ENCODE results near the gene MAST4. TPM values are rescaled to one million over a fixed set of nuclear protein-coding genes. Genes with fewer than 3 reads are reported as not detected.
A peak's percentile ranks its signal among the peaks of the same experiment; 100 is the strongest.

The MAST4 gene
- total RNA-seq, 1 experiment from 2014 or later = 4.7 TPM

GRCh38 chr5:67073045-67073680 lies 477.0 kb downstream of the MAST4 start:
- no peak for DNase-seq (ENCODE audit: low spot score)

DNA sequence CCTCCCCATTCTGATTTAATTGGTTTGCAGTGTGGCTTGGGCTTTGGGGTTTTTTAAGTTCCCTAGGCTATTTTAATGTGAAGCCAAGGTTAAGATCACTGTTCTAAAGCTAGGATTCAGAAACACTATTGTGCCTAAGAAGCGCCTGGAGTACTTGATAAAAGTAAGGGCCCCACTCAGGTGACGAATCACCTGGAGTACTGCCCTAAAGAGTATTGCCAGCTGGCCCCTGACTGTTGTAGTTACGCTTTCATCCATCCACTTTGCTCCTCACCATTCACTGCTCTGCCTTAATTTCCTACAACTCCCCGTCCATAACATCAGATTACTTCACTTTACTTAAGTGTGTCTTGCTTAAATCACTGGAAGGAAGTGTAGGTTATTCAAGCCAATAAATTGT lies 481.1 kb downstream of the MAST4 start:
- no peak for DNase-seq (ENCODE audit: low spot score)

GRCh38 chr5:67081261-67081660 lies 485.1 kb downstream of the MAST4 start:
- DNase-seq (ENCODE audit: low spot score) = no peak

- peak; percentile 19 for DNase-seq (ENCODE audit: low spot score)
Observed at GRCh38 chr5:67082941-67083340, 486.7 kb downstream of the MAST4 start.

DNA sequence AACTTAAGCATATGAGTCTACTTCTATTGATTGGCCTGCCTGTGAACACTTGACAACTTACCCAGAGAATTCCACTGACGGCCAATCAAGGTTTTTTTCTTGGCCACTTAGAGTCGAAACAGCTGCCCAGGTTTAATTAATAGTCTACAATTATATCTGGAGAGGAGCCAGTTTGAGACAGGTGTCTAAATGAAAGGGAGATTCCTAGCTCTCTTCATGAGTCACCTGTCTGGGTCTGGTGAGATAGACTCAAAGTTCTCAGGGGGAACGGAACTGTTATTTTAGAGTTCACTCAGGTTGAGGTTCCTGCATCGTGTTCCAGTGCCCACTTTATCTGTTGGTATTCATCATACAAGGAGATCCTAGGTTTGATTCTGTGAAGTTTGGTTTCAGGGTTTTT lies 489.4 kb downstream of the MAST4 start:
- no peak for DNase-seq (ENCODE audit: low spot score)

- DNase-seq (ENCODE audit: low spot score) = no peak
Observed at GRCh38 chr5:67089200-67089725, 493.1 kb downstream of the MAST4 start.

DNA sequence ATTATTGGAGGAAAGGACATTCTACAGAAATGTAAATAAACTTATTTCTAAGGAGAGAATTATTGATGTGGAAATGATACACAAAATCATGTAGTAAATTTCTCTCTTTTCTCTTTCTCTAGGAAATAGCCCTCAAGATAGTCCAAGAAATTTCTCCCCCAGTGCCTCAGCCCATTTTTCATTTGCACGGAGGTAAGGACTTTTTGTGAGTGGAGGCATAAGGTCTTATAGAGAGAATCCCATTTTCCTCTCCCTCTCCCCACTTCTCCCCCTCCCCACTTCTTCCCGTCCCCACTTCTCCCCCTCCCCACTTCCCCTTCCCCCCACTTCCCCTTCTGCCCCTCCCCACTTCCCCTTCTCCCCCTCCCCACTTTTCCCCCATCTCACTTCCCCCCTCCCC lies 493.8 kb downstream of the MAST4 start:
- DNase-seq (ENCODE audit: low spot score) = no peak

- no peak for DNase-seq (ENCODE audit: low spot score)
Observed at GRCh38 chr5:67090593-67090992, 494.4 kb downstream of the MAST4 start.

DNA sequence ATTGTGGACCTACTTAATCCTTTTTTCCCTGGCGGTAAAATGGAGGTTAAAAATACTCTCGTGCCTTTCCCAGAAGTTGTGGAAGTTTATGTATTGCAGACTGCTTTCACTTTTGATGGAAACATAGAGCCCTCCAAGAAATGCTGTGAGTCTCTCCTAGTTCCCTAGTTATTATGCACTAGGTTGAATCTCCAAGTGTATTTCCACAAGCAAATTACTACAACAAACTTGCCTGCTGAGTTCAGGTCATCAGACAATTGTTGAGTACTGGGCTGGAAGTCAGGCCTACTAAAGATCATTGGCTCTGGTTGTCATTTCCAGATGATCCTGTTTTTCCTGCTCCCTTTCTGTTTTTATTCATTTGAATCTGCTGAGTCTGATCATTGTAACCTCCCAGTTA lies 496.3 kb downstream of the MAST4 start:
- DNase-seq (ENCODE audit: low spot score) = peak; percentile 12

DNA sequence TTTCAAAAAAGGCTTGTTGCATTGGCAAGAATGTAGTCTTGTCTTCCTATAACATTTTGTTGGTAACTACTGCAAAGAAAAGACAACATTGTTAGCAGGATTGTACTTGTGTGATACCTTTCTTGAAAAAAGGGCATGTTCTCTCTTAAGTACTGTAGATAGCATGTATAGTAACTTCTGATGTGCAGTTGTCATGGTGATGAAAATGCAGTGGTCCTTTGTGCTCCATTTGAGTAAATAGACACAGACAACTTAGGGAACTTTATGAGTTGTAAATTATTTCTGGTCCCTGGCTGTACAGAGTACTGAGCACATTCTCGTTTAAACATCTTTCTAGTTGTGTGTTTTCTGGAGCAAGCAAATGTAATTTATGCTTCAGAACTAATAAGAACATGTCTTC lies 497.1 kb downstream of the MAST4 start:
- no peak for DNase-seq (ENCODE audit: low spot score)

GRCh38 chr5:67094476-67095300 lies 498.5 kb downstream of the MAST4 start:
- DNase-seq (ENCODE audit: low spot score) = no peak

GRCh38 chr5:67095346-67096171 lies 499.4 kb downstream of the MAST4 start:
- DNase-seq (ENCODE audit: low spot score) = peak; percentile 37

- DNase-seq (ENCODE audit: low spot score) = no peak
Observed at GRCh38 chr5:67098656-67099055, 502.5 kb downstream of the MAST4 start.

- no peak for DNase-seq (ENCODE audit: low spot score)
Observed at GRCh38 chr5:67100301-67100700, 504.1 kb downstream of the MAST4 start.

DNA sequence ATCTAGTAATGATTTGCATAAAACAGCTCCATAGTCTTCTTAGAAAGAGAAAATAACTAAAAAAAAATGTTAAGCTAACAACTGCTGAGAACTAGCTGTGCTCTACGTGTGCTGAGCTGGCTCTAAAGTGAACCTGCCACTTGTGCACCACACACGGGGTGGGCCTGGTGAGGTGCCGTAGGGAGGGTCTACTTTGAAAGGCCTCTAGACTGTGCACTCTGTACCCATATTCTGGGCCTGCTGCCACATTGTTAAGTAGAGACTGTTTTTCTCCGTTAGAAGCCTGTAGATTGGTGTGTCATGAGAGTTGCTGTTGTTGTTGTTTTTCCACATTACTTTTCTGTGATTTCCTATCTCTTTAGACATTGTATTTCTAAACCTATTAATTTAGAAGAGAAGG lies 506.5 kb downstream of the MAST4 start:
- no peak for DNase-seq (ENCODE audit: low spot score)

DNA sequence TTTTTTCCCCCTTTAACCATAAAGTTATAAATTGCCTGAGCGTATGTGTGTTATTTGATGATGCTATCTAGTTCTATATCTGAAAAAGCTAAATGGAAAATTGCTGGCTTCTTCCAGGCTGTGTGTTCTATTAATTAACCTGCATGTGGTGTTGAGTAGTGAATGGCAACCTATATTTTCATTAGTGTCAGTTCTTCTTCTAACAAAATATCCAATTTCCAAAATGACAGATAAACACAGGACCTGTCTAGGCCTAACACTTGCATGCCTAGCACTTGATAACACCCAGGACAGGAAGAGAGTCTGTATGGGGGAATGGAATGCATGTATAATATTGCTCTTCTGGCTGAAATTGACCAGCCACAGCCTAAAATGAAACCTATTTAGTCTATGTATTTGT lies 508.7 kb downstream of the MAST4 start:
- no peak for DNase-seq (ENCODE audit: low spot score)

DNA sequence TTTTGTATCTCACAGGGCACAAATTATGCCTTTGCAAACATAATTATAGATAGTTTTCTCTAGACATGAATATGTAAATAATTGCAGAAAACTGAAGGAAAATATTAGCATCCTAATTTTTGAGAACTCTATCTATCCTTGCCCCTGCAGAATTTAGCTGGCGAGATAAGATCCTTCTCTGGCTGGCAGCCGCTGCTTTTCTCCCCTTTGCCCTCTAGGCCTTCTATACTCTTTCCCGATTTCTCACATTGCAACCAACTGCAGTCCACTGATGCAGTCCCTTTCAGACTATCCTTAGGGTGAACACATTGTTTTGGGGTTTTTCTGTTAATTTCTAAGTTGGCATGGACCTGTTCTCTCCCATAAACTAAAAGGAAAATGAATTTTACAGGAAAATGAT lies 509.1 kb downstream of the MAST4 start:
- no peak for DNase-seq (ENCODE audit: low spot score)

DNA sequence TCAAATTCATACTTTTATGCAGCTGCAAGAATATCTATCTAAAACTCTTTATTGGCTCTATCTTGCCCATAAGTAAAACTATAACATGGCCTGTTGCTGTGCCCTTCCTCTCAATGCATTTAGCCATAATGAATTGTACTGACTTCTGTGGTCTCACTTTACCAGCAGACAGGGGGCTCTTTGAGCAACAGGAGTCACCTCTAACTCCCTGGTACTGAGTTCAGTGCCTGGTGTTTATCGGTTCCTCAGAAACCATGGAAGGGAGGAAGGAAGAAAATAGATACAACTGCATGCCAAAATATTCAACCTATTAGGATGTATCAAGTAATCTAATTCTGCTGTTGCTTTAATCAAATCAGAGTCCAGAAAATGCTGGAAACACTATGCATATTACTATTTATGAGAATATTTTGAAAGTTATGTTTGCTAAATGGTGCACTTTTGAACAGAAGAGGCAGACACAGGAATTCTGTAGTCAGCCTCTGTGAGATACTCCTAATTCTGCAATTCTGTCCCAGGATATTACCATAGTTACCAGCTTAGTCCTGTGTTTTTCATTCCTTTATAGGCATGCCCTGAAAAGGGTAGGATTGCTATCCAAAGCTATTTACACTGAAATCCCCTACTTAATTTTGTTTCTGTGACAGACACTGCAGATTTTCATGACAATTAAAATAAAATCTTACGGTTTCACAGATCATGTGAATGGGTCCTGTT lies 510.6 kb downstream of the MAST4 start:
- no peak for DNase-seq (ENCODE audit: low spot score)

DNA sequence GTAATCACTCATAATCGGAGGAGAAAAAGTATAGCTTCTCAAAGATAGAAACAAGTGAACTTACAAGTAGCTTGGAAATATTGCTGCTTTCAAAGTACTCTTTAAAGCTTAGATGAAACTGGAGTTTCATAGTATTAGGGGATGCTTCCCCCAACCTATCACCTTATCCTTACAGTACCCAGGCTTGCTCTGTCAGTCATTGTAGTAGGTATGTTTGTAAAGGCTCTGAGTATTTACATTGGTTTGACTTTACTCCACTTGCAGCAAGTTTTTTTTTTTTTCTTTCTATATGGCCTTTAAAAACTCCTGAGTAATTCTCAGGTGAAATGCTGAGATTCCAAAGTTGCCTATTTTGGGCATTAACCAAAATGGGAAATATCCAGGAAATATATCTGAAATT lies 515.6 kb downstream of the MAST4 start:
- no peak for DNase-seq (ENCODE audit: low spot score)

DNA sequence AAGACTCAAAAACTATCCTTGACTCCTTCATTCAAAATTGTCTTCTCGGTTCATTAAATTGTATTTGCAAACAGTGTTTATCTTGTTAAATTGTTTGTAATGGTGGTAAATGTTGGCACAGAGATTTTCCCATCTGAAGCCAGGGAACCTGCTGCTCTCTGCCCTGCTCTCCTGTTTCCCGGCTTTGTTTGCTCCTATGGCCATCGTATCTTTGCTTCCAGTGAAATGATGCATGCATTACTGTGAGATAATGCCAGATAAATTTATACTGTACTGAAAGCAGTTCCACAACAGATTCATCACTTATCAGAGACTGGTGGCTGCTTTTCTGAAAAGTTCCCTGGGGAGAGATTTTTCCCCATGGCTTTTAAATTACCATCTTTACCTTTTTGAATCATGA lies 519.1 kb downstream of the MAST4 start:
- no peak for DNase-seq (ENCODE audit: low spot score)

GRCh38 chr5:67115817-67116216 lies 519.6 kb downstream of the MAST4 start:
- DNase-seq (ENCODE audit: low spot score) = no peak

All from HT-29 (cell line).